ENCODE measurements around the gene SND1. TPM values are rescaled to one million over a fixed set of nuclear protein-coding genes. Genes with fewer than 3 reads are reported as not detected.

Gene SND1
- total and polyA plus RNA-seq, 4 donors: 59.4 to 214 (median 84.1) TPM

DNA sequence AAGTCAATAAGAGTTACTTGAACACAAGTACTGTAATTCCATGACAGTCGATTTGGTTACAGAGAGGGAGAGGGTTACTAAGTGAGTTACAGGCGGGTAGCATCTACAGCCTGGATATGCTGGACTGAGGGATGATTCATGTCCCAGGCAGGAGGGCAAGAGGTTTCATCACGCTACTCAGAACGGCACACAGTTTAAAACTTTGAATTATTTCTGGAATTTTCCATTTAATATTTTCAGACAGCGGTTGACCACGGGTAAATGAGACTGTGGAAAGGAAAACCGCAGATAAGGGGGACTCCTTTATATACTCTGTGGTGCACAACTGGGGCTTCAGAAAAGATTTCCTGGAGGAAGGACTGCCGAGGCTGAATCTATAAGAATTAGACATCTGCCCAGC is 404.9 kb downstream of the SND1 start:
- Histone ChIP-seq H3K4me3 (ENCODE audit: low read depth in 1 of 3, low read length in 3 of 3) (no peak overlapping the region), H3K27me3 (ENCODE audit: control insufficient read depth in 4 of 4, insufficient read depth in 4 of 4, low read length in 3 of 4) (no peaks in the 10 kb centered on the region), H3K27ac (ENCODE audit: low read depth in 1 of 2, low read length in 2 of 2) (no peak overlapping the region), H3K9ac (ENCODE audit: low read depth in 1 of 2, low read length in 2 of 2) (no peak overlapping the region), H3K4me1 (ENCODE audit: control insufficient read depth in 4 of 4, insufficient read depth in 4 of 4, low read length in 3 of 4) (no peaks in the 10 kb centered on the region), H3K36me3 (ENCODE audit: control insufficient read depth in 4 of 4, insufficient read depth in 3 of 4, low read depth in 1 of 4, low read length in 3 of 4) (peaks cover 0 to 6% (median under 1%) of the 10 kb centered on the region in 4 donors), H3K9me3 (ENCODE audit: control insufficient read depth in 4 of 4, low read length in 3 of 4) (no peaks in the 10 kb centered on the region)
- TF ChIP-seq TAF1 (conservative IDR thresholded peaks at IDR 0.05) (no peak), ZBTB33 (IDR thresholded peaks at IDR 0.05) (no peak), HNF4A (conservative IDR thresholded peaks at IDR 0.05) (no peak), JUND (IDR thresholded peaks at IDR 0.05) (no peak), FOXA2 (IDR thresholded peaks at IDR 0.05) (no peak), GABPA (IDR thresholded peaks at IDR 0.05 in 1 of 2, conservative IDR thresholded peaks at IDR 0.05 in 1 of 2) (no peak), FOXA1 (IDR thresholded peaks at IDR 0.05) (no peak), HNF4G (IDR thresholded peaks at IDR 0.05) (no peak), NR2F2 (IDR thresholded peaks at IDR 0.05) (no peak), RAD21 (IDR thresholded peaks at IDR 0.05) (no peak), SP1 (IDR thresholded peaks at IDR 0.05) (no peak), EGR1 (IDR thresholded peaks at IDR 0.05; ENCODE audit: low read depth in 2 of 2) (no peak)
- TF ChIP-seq, protein P1, sequence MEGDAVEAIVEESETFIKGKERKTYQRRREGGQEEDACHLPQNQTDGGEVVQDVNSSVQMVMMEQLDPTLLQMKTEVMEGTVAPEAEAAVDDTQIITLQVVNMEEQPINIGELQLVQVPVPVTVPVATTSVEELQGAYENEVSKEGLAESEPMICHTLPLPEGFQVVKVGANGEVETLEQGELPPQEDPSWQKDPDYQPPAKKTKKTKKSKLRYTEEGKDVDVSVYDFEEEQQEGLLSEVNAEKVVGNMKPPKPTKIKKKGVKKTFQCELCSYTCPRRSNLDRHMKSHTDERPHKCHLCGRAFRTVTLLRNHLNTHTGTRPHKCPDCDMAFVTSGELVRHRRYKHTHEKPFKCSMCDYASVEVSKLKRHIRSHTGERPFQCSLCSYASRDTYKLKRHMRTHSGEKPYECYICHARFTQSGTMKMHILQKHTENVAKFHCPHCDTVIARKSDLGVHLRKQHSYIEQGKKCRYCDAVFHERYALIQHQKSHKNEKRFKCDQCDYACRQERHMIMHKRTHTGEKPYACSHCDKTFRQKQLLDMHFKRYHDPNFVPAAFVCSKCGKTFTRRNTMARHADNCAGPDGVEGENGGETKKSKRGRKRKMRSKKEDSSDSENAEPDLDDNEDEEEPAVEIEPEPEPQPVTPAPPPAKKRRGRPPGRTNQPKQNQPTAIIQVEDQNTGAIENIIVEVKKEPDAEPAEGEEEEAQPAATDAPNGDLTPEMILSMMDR (IDR thresholded peaks at IDR 0.05; ENCODE audit: low read depth, low read length, missing input control): no peak
- TF ChIP-seq, protein P2, sequence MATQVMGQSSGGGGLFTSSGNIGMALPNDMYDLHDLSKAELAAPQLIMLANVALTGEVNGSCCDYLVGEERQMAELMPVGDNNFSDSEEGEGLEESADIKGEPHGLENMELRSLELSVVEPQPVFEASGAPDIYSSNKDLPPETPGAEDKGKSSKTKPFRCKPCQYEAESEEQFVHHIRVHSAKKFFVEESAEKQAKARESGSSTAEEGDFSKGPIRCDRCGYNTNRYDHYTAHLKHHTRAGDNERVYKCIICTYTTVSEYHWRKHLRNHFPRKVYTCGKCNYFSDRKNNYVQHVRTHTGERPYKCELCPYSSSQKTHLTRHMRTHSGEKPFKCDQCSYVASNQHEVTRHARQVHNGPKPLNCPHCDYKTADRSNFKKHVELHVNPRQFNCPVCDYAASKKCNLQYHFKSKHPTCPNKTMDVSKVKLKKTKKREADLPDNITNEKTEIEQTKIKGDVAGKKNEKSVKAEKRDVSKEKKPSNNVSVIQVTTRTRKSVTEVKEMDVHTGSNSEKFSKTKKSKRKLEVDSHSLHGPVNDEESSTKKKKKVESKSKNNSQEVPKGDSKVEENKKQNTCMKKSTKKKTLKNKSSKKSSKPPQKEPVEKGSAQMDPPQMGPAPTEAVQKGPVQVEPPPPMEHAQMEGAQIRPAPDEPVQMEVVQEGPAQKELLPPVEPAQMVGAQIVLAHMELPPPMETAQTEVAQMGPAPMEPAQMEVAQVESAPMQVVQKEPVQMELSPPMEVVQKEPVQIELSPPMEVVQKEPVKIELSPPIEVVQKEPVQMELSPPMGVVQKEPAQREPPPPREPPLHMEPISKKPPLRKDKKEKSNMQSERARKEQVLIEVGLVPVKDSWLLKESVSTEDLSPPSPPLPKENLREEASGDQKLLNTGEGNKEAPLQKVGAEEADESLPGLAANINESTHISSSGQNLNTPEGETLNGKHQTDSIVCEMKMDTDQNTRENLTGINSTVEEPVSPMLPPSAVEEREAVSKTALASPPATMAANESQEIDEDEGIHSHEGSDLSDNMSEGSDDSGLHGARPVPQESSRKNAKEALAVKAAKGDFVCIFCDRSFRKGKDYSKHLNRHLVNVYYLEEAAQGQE (IDR thresholded peaks at IDR 0.05): no peak
- TF ChIP-seq, protein P3, sequence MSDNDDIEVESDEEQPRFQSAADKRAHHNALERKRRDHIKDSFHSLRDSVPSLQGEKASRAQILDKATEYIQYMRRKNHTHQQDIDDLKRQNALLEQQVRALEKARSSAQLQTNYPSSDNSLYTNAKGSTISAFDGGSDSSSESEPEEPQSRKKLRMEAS (IDR thresholded peaks at IDR 0.05): no peak
- WGBS: 93% methylated on average over 8 of the region's 8 CpGs
- DNase-seq (ENCODE audit: low spot score): no peak

DNA sequence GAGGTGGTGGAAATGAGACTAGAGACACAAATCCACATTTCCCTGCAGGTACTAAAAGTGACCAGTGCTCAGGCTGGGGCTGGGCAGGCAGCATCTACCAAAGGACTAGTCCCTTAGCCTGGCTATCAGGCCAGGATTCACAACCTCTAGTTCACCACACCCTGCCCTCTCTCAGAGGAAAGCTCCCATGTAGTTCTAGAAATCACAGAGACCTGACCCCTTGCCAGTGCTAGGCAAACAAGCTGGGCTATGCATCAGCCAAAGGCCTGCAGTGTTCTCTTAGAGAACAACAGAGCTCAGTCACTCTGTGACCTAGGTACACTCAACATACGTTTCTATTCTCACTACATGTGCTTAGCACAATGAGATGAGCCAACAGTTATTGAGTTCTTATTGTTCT is 405.9 kb downstream of the SND1 start:
- no peak for DNase-seq (ENCODE audit: low spot score)
- no peak overlapping the region for H3K4me3 ChIP-seq (ENCODE audit: low read depth in 1 of 3, low read length in 3 of 3)
- 73% methylated on average over 1 of the region's 1 CpG for WGBS
- no peaks in the 10 kb centered on the region for H3K4me1 ChIP-seq (ENCODE audit: control insufficient read depth in 4 of 4, insufficient read depth in 4 of 4, low read length in 3 of 4)
- peaks cover 0 to 7% (median 2%) of the 10 kb centered on the region in 4 donors for H3K36me3 ChIP-seq (ENCODE audit: control insufficient read depth in 4 of 4, insufficient read depth in 3 of 4, low read depth in 1 of 4, low read length in 3 of 4)
- no peak overlapping the region for H3K27ac ChIP-seq (ENCODE audit: low read depth in 1 of 2, low read length in 2 of 2)
- no peak overlapping the region for H3K9ac ChIP-seq (ENCODE audit: low read depth in 1 of 2, low read length in 2 of 2)
- no peaks in the 10 kb centered on the region for H3K9me3 ChIP-seq (ENCODE audit: control insufficient read depth in 4 of 4, low read length in 3 of 4)
- no peaks in the 10 kb centered on the region for H3K27me3 ChIP-seq (ENCODE audit: control insufficient read depth in 4 of 4, insufficient read depth in 4 of 4, low read length in 3 of 4)
- TF ChIP-seq JUND (IDR thresholded peaks at IDR 0.05) (no peak), SP1 (IDR thresholded peaks at IDR 0.05) (no peak), RAD21 (IDR thresholded peaks at IDR 0.05) (no peak), HNF4G (IDR thresholded peaks at IDR 0.05) (no peak), FOXA2 (IDR thresholded peaks at IDR 0.05) (no peak), YY1 (IDR thresholded peaks at IDR 0.05) (no peak), TAF1 (conservative IDR thresholded peaks at IDR 0.05) (no peak), RXRA (IDR thresholded peaks at IDR 0.05) (no peak), ZBTB33 (IDR thresholded peaks at IDR 0.05) (no peak), FOXA1 (IDR thresholded peaks at IDR 0.05) (no peak), NR2F2 (IDR thresholded peaks at IDR 0.05) (no peak)
- TF ChIP-seq, protein P2 (IDR thresholded peaks at IDR 0.05): no peak

Measured in liver (tissue), 9 donors.